Right lobe of liver (tissue), 6 donors: Measurements from ENCODE around the gene TENM4. TPM values are rescaled to one million over a fixed set of nuclear protein-coding genes. Genes with fewer than 3 reads are reported as not detected.

Source experiments
- ATAC-seq, 4 donors: fragments of 200-7000 bp; cut with Tn5 transposase; one replicate each; pipeline ENCODE4 v1.9.1; 2020; ENCODE audit warnings: mild to moderate bottlenecking in 4 of 4, moderate library complexity in 4 of 4
- DNase-seq, 3 donors: peaks; one replicate each; pipeline ENCODE4 v3.0.0-alpha.2; 2020
- H3K27ac ChIP-seq, 3 donors: fragments of 200-600 bp; one replicate each; pipeline ENCODE4 v1.8.0; 2022
- H3K27me3 ChIP-seq, 2 donors: fragments of 200-600 bp; one replicate each; pipeline ENCODE4 v1.8.0; 2022
- H3K36me3 ChIP-seq, 4 donors: fragments of 200-600 bp; sonication (generic) in 1 of 4; one replicate each; pipeline versions ENCODE4 v1.5.1 to v1.8.0; 2017 to 2022; ENCODE audit warnings: control low read depth in 1 of 4
- H3K4me1 ChIP-seq, 4 donors: fragments of 200-600 bp; sonication (generic) in 1 of 4; one replicate each; pipeline versions ENCODE4 v1.5.1 to v1.8.0; 2017 to 2022; ENCODE audit warnings: control low read depth in 1 of 4
- H3K4me3 ChIP-seq, 3 donors: fragments of 200-600 bp; one replicate each; pipeline ENCODE4 v1.8.0; 2022
- H3K9me3 ChIP-seq, 4 donors: fragments of 200-600 bp; sonication (generic) in 1 of 4; one replicate each; pipeline versions ENCODE4 v1.5.1 to v1.8.0; 2017 to 2022; ENCODE audit warnings: control low read depth in 1 of 4
- CTCF ChIP-seq, 4 donors: fragments of 200-600 bp in 3 of 4; fragments of 450-650 bp in 1 of 4; IDR thresholded peaks; one replicate each; pipeline versions ENCODE4 v1.5.1 to v1.8.0; 2016 to 2022; ENCODE audit warnings: antibody characterized with exemption in 4 of 4, mild to moderate bottlenecking in 2 of 4
- POLR2A ChIP-seq: fragments of 450-650 bp; IDR thresholded peaks from one replicate; pipeline ENCODE4 v1.6.1; 2017; ENCODE audit warnings: antibody characterized with exemption, mild to moderate bottlenecking
- WGBS: methylation state at CpG from one replicate; pipeline ENCODE4 v1.1.6; 2018; ENCODE audit warnings: low coverage, low lambda C conversion rate; ENCODE audit not compliant: insufficient coverage; ENCODE audit errors: missing lambda C conversion rate; 5-methylcytosine and 5-hydroxymethylcytosine counted together
- intact Hi-C, 2 donors: fragments of 100-400 bp; cut with DNase I; formaldehyde crosslinking; loops; one replicate each; pipeline versions ENCODE4 v1.11.2 to v1.14.1; 2022
- total RNA-seq, 6 experiments: library from RNA; depleted of rRNA in 2 of 6; stranded (reverse); fragments of >200 nt in 2 of 6; fragmentation: NEBNext Ultra II Directional in 3 of 6; extraction: Animal tissue kit (Norgen Biotek cat#: 25700) in 3 of 6; gene quantifications; one replicate each; pipeline versions ENCODE4 v1.1.0 to v1.2.4, GENCODE V29; 2016 to 2023
- donor health status: DM: no; HTN: yes; CAD: no.
- donor health status: DM: no; HTN: no; CAD: no.
- donor health status: DM: no; HTN: no; CAD: no.
- donor health status: DM: no; HTN: yes; CAD: no.
- donor health status: DM: no; HTN: yes; CAD: no.

TENM4 gene
- total RNA-seq, 6 experiments from 2014 or later: 0.04 to 0.58 (median 0.14) TPM; not detected in 2

GRCh38 chr11:79082907-79083306 lies 357.9 kb downstream of the TENM4 start:
- ATAC-seq (no peak), DNase-seq (no peak)
- Histone ChIP-seq H3K27me3 (no peaks in the 10 kb centered on the region), H3K4me1 (no peaks in the 10 kb centered on the region), H3K36me3 (no peaks in the 10 kb centered on the region), H3K27ac (no peak overlapping the region), H3K9me3 (no peaks in the 10 kb centered on the region), H3K4me3 (no peak overlapping the region)
- intact Hi-C loops: loop anchor here in 1 of 2 donors (10.0 kb wide), 1 partner anchor 428 kb away; no protein-coding TSS in a partner anchor
- 70% methylated on average over 5 of the region's 7 CpGs for WGBS
- TF ChIP-seq POLR2A: no peak
- TF ChIP-seq CTCF (IDR thresholded peaks at IDR 0.05): no peak

DNA sequence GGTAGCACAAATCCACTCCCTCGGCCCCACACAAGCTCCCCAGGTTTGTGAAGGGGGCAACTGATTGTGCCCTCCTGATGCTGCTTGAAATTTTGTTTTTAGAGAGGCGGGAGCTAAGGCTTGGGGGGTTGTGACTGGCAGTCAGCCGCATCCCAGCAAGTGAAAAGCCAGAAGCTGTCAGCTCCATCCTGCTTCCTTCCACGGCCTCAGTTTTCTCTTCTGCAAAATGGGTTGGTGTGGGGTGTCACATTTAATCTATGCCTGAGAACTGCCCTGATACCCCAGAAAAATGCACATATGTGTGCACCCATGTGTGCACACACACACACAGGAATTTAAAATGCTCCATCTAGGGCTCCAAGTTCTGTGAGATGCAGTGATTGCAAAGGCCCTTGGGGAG lies 358.6 kb downstream of the TENM4 start:
- DNase-seq: no peak
- no peaks in the 10 kb centered on the region for H3K36me3 ChIP-seq
- H3K27ac ChIP-seq: no peak overlapping the region
- no peak for ATAC-seq
- TF ChIP-seq CTCF (IDR thresholded peaks at IDR 0.05) (no peak), POLR2A (no peak)
- WGBS: 72% methylated on average over 3 of the region's 4 CpGs
- intact Hi-C loops: loop anchor here in 1 of 2 donors (10.0 kb wide), 1 partner anchor 427 kb away; no protein-coding TSS in a partner anchor
- H3K4me1 ChIP-seq: no peaks in the 10 kb centered on the region
- no peaks in the 10 kb centered on the region for H3K27me3 ChIP-seq
- no peaks in the 10 kb centered on the region for H3K9me3 ChIP-seq
- H3K4me3 ChIP-seq: no peak overlapping the region

GRCh38 chr11:79081471-79082031 lies 359.3 kb downstream of the TENM4 start:
- H3K9me3 ChIP-seq: no peaks in the 10 kb centered on the region
- no peak for TF ChIP-seq POLR2A
- TF ChIP-seq CTCF (IDR thresholded peaks at IDR 0.05): no peak
- intact Hi-C loops: loop anchor here in 1 of 2 donors (10.0 kb wide), 1 partner anchor 427 kb away; no protein-coding TSS in a partner anchor
- no peaks in the 10 kb centered on the region for H3K4me1 ChIP-seq
- no peak for ATAC-seq
- no peaks in the 10 kb centered on the region for H3K27me3 ChIP-seq
- no peak overlapping the region for H3K27ac ChIP-seq
- H3K4me3 ChIP-seq: no peak overlapping the region
- WGBS: 92% methylated on average over 2 of the region's 7 CpGs
- DNase-seq: no peak
- no peaks in the 10 kb centered on the region for H3K36me3 ChIP-seq

GRCh38 chr11:79080551-79080950 lies 360.3 kb downstream of the TENM4 start:
- TF ChIP-seq POLR2A (no peak), CTCF (IDR thresholded peaks at IDR 0.05) (no peak)
- DNase-seq (no peak), ATAC-seq (no peak)
- intact Hi-C loops: loop anchor here in 1 of 2 donors (10.0 kb wide), 1 partner anchor 426 kb away; no protein-coding TSS in a partner anchor
- Histone ChIP-seq H3K36me3 (no peaks in the 10 kb centered on the region), H3K27ac (no peak overlapping the region), H3K27me3 (no peaks in the 10 kb centered on the region), H3K9me3 (no peaks in the 10 kb centered on the region), H3K4me1 (no peaks in the 10 kb centered on the region), H3K4me3 (no peak overlapping the region)
